OCI-LY7 (cell line): Measurements from ENCODE around the gene DCTN3.

Source experiments
- EZH2phosphoT487 ChIP-seq: fragments of 200-600 bp; sonication (generic); IDR thresholded peaks from 2 replicates; pipeline ENCODE4 v1.6.1; 2018; ENCODE audit warnings: low read depth, borderline replicate concordance, mild to moderate bottlenecking, mixed run types, antibody characterized with exemption, low read length, moderate library complexity, mixed read lengths
- TF ChIP-seq, protein P1 (sequence below): fragments of 200-600 bp; sonication (generic); conservative IDR thresholded peaks from 2 replicates; pipeline ENCODE4 v1.5.1; 2014; ENCODE audit warnings: mild to moderate bottlenecking, antibody characterized with exemption, low read length, moderate library complexity, mixed read lengths

DNA sequence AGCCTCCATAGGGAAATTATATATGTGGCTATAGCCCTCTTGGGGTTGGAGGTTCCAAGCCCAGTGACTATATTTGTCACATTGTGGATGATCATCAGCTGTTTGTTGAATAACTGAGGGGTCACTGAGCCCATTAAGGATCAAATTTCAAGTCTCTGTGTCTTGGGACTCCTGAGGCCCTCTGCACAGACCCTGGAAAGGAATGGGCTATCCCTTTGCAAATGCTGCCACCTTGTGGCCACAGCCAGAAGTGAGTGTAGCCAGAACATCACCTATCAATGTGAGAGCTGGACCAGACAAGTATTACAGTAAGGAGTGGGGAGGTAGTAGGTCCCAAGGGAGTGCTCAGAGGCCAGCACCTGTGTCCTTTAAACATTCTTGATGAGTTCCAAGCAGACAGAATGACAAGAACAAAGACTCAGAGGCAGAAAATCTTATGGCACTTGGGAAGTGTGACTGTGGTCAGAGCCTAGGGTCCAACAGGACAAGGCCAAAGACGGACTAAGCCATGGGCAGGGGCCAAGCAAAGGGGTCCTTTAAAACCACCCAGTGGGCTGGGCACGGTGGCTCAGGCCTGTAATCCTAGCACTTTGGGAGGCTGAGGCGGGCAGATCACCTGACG, 16.6 kb downstream of the DCTN3 start:
- TF ChIP-seq, protein P1, sequence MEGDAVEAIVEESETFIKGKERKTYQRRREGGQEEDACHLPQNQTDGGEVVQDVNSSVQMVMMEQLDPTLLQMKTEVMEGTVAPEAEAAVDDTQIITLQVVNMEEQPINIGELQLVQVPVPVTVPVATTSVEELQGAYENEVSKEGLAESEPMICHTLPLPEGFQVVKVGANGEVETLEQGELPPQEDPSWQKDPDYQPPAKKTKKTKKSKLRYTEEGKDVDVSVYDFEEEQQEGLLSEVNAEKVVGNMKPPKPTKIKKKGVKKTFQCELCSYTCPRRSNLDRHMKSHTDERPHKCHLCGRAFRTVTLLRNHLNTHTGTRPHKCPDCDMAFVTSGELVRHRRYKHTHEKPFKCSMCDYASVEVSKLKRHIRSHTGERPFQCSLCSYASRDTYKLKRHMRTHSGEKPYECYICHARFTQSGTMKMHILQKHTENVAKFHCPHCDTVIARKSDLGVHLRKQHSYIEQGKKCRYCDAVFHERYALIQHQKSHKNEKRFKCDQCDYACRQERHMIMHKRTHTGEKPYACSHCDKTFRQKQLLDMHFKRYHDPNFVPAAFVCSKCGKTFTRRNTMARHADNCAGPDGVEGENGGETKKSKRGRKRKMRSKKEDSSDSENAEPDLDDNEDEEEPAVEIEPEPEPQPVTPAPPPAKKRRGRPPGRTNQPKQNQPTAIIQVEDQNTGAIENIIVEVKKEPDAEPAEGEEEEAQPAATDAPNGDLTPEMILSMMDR = peak; percentile 96
- no peak for TF ChIP-seq EZH2phosphoT487
